Measurements from ENCODE around the gene KRTAP8-1.

DNA sequence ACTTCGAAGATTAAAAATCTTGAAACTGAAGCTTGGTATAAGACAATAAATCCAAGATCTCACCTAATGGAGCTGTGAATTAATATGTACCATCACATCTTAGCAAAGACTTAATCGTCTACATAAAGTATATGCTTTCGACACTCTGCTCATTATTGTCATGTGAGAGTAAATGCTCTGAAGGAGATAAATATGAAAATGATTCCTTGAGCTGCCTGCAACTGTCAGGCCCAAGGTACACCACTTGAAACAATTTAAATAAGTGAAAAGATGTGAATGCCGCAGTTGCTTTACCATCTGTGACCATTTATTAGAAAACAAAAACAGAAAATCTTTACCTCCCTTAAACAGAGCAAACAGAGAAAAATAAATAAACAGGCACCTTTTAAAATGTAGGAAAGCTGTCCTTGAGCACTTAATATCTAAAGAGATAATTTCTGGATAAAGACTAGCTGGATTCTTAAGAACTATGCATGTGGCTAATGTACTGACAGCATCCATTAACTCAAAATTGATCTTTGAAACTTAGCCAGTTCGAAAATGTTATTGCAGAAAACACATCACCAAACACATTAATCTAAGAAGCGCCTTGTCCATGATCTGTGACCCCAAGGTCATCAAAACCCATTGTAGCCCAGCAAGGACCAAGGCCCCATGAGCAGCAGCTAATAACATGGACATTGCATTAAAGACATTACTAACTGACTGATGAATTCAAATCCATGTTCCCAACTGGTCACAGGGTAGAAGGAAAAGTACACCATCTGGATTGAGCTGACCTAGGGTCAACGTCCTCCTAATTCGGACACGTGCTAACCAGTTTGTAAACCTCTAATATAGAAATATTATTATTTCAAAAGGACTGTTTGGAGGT is 34.8 kb upstream of the KRTAP8-1 start:
- TF ChIP-seq, protein P1, sequence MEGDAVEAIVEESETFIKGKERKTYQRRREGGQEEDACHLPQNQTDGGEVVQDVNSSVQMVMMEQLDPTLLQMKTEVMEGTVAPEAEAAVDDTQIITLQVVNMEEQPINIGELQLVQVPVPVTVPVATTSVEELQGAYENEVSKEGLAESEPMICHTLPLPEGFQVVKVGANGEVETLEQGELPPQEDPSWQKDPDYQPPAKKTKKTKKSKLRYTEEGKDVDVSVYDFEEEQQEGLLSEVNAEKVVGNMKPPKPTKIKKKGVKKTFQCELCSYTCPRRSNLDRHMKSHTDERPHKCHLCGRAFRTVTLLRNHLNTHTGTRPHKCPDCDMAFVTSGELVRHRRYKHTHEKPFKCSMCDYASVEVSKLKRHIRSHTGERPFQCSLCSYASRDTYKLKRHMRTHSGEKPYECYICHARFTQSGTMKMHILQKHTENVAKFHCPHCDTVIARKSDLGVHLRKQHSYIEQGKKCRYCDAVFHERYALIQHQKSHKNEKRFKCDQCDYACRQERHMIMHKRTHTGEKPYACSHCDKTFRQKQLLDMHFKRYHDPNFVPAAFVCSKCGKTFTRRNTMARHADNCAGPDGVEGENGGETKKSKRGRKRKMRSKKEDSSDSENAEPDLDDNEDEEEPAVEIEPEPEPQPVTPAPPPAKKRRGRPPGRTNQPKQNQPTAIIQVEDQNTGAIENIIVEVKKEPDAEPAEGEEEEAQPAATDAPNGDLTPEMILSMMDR (conservative IDR thresholded peaks at IDR 0.05; ENCODE audit: low read length): no peak
- TF ChIP-seq EZH2phosphoT487 (IDR thresholded peaks at IDR 0.05; ENCODE audit: borderline replicate concordance): no peak

Measured in Loucy (cell line).